LNCAP (cell line): ENCODE results near the gene PDE1C.

Source experiments
- TF ChIP-seq, protein P1 (sequence below): fragments of 450-650 bp; IDR thresholded peaks from 2 replicates; pipeline ENCODE4 v1.5.1; 2017; ENCODE audit warnings: mild to moderate bottlenecking

Gene PDE1C

DNA sequence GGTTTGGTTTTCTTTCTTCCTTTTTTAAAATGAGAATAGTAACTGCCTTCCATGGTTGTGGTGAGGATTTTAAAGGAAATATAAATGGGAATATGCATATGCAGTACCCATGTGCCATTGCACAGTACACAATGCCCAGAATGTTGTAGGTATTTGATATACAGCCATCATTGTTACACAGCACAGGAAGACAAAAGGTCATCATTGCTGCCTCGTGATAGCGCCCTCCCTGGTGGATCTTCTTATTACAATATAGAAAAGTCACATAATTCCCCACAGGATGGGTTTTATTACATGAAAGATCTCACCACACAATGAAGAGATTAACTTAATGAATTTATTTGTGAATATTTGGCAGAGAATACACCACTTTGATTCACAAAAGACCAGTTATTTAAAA lies 306.7 kb downstream of the PDE1C start:
- TF ChIP-seq, protein P1, sequence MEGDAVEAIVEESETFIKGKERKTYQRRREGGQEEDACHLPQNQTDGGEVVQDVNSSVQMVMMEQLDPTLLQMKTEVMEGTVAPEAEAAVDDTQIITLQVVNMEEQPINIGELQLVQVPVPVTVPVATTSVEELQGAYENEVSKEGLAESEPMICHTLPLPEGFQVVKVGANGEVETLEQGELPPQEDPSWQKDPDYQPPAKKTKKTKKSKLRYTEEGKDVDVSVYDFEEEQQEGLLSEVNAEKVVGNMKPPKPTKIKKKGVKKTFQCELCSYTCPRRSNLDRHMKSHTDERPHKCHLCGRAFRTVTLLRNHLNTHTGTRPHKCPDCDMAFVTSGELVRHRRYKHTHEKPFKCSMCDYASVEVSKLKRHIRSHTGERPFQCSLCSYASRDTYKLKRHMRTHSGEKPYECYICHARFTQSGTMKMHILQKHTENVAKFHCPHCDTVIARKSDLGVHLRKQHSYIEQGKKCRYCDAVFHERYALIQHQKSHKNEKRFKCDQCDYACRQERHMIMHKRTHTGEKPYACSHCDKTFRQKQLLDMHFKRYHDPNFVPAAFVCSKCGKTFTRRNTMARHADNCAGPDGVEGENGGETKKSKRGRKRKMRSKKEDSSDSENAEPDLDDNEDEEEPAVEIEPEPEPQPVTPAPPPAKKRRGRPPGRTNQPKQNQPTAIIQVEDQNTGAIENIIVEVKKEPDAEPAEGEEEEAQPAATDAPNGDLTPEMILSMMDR: no peak

DNA sequence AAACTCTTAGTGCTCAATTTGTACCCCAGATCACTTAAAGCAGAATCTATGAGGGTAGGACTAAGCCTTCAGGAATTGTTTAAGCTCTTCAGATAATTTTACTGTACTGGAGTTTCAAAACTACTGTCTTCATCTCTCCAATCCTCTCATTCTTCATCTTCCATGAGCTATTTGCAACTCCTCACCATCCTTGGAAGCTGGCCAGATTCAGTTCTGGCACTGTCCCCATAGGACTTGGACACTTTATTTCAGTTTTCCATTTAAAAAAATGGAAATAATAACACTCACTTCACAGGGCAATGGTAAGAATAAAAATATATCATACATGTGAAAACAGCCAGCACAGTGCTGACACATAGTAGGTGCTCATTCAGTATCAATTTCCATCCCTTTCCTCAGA lies 308.6 kb downstream of the PDE1C start:
- TF ChIP-seq, protein P1: no peak

DNA sequence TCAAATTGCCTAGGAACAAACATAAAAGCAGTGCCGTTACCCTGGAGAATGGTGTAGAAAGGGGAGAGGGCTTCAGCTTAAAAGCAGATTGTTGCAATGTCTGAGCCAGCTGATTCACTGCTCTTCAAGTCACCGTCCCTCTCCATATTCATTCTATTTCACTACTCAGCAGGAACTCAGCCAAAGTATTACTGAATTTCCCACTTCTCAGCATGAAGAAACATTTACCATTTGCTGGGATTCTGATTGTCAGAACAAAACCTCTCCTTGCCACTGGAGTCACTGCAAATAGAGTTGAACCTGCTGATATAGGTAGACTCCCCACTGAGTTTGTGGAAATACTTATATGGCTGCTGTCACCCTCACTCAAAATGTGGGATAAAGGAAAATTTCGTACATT lies 311.5 kb downstream of the PDE1C start:
- TF ChIP-seq, protein P1: no peak

DNA sequence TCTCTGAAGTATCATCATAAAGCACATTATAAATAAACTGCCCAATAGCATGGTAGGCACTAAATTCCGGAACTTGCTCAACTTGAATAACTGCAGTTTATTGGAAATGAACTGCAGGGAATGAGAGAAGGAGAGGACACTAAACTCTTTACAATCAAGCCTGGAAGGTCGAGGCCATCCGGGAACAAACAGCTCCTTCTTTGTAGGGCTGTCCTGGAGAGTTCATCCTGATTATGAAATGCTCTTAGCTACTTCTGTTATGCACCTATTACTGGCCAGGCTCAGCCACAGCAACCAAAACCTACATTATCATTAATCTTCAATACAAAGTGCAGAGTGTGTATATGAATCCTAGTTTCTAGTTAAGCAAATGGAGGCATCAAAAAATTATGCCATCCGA lies 318.5 kb downstream of the PDE1C start:
- TF ChIP-seq, protein P1: no peak

DNA sequence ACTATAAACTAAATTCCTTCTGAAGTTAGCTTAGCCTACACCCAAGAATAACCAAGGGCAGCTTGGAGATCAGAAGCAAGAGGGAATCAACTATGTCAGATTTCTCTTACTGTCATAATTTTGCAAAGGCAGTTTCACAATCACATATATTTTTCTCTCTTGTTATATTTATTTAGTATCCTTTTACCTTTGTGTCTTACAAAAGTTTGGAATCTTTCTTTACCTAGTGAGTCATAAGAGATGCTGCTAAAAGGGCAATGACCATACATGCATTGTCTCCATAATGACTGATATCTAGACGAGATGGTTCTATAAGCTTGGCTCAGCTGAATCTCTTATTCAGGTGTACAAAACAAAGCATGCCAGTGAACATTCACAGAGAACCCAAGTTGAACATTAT lies 322.1 kb downstream of the PDE1C start:
- TF ChIP-seq, protein P1: no peak

DNA sequence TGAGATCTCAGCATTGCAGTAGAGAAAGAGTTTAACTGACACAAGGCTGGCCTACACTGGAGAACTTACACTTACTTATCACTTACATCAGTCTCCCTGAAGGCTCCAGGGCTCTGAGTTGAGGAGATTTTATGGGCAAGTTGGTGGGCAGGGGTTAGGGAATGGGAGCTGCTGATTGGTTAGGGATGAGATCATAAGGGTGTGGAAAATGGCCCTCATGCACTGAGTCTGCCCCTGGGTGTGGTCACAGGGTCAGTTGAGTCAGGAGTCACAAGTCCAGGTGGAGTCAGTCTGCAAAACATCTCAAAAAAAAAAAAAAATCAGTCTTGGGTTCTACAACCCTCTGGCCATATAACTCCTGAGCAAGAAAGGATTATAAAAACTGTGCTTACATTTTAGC lies 322.7 kb downstream of the PDE1C start:
- TF ChIP-seq, protein P1: no peak

DNA sequence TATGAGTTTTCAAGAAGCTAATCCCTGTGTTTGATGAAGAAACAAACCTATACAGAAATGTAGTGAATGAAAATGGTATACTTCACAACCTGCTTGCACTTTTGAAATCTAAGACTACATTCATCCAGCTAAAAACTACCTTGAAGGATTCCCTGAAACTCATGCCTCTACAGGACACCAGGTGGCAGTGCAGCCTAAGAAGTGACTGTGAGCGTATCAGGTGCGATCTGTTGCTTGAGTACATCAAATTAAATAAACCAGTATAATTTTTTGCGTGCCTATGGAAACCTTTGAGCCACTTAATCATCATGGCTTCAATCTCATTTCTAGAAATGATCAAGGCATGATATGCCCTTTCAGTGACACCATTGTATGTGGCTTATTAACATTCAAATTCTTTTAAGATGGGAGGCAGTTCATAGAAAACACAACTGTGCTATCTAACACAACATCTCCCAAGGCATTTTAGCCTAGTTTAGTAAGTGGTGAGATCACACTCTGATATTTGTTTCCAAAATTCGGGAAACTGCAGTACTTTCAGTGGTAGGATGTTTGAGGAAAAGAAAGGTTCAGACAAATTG lies 325.8 kb downstream of the PDE1C start:
- TF ChIP-seq, protein P1: peak; percentile 85

DNA sequence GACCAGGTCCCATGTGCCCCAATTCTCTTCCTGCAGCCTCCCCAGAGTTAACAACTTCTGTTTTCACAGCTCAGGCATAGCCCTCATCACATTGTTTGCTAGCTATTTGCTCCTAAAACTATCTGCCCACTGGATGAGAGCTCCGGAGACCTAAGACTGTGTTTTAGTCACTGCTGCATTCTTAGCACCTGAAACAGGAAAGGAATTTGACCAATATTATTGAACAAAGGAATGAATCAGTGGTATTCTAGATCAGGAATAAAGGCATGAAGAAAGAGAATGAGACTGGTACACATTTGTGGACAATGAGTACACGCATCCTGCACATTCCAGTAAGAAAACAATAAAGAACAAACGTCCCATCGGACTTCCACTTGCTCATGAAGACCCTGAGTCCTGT lies 328.4 kb downstream of the PDE1C start:
- TF ChIP-seq, protein P1: no peak
